Activated CD8-positive, alpha-beta T cell treated with anti-CD3 and anti-CD28 coated beads for 36 hours (primary cell): Measurements from ENCODE around the gene RNU1-4. TPM values are rescaled to one million over a fixed set of nuclear protein-coding genes. Genes with fewer than 3 reads are reported as not detected.
"Not testable (repeated sequence)": the region's sequence is repeated elsewhere in the genome, so short reads cannot be mapped to it uniquely, and the experiment has no call there.

Source experiments
- ATAC-seq: fragments of 200-7000 bp; cut with Tn5 transposase; one replicate; pipeline ENCODE4 v1.10.0; 2021; ENCODE audit warnings: mild to moderate bottlenecking, moderate library complexity
- CTCF ChIA-PET: fragments of 350-600 bp; sonication (Branson Sonifier 250); formaldehyde crosslinking; loops from one replicate; lab custom pipeline; 2021; ENCODE audit warnings: antibody characterized with exemption; lab: Charles Lee
- POLR2A ChIA-PET: fragments of 350-600 bp; sonication (Branson Sonifier 250); formaldehyde crosslinking; loops from one replicate; lab custom pipeline; 2021; ENCODE audit warnings: antibody characterized with exemption; lab: Charles Lee
- DNase-seq: peaks from one replicate; pipeline ENCODE4 v3.0.0-alpha.2; 2020
- H3K27ac Mint-ChIP-seq: one replicate; pipeline ENCODE4 v1.8.0; 2021; ENCODE audit warnings: mild to moderate bottlenecking, mixed read lengths
- H3K27me3 Mint-ChIP-seq: one replicate; pipeline ENCODE4 v1.8.0; 2021; ENCODE audit warnings: mixed read lengths
- H3K36me3 Mint-ChIP-seq: one replicate; pipeline ENCODE4 v1.8.0; 2021; ENCODE audit warnings: low read depth, mixed read lengths
- H3K4me1 Mint-ChIP-seq: one replicate; pipeline ENCODE4 v1.8.0; 2021; ENCODE audit warnings: low read depth, mixed read lengths
- H3K4me3 Mint-ChIP-seq: one replicate; pipeline ENCODE4 v1.8.0; 2021; ENCODE audit warnings: mild to moderate bottlenecking, moderate library complexity, mixed read lengths
- H3K9me3 Mint-ChIP-seq: one replicate; pipeline ENCODE4 v1.8.0; 2021; ENCODE audit warnings: mixed read lengths
- intact Hi-C: fragments of 100-400 bp; cut with micrococcal nuclease; formaldehyde crosslinking; loops from one replicate; pipeline ENCODE4 v1.10.0; 2022
- total RNA-seq, 2 experiments: library from RNA; stranded (reverse); gene quantifications; one replicate each; pipeline ENCODE4 v1.2.3, GENCODE V29; 2021

RNU1-4 gene
- 1,000 to 10,000 TPM in 1 of 2 experiments, 100 to 1,000 TPM in 1; 820 to 1,043 TPM for total RNA-seq

GRCh38 chr1:16740047-16740964 is at the start of gene RNU1-4:
RNU1-4 (plus strand) TSS chr1:16740516.
- H3K36me3 Mint-ChIP-seq, H3K27me3 Mint-ChIP-seq, CTCF ChIA-PET, H3K9me3 Mint-ChIP-seq, H3K4me1 Mint-ChIP-seq, H3K4me3 Mint-ChIP-seq, H3K27ac Mint-ChIP-seq, POLR2A ChIA-PET, intact Hi-C loops, DNase-seq: not testable (repeated sequence)
- ATAC-seq = peak; percentile 99

DNA sequence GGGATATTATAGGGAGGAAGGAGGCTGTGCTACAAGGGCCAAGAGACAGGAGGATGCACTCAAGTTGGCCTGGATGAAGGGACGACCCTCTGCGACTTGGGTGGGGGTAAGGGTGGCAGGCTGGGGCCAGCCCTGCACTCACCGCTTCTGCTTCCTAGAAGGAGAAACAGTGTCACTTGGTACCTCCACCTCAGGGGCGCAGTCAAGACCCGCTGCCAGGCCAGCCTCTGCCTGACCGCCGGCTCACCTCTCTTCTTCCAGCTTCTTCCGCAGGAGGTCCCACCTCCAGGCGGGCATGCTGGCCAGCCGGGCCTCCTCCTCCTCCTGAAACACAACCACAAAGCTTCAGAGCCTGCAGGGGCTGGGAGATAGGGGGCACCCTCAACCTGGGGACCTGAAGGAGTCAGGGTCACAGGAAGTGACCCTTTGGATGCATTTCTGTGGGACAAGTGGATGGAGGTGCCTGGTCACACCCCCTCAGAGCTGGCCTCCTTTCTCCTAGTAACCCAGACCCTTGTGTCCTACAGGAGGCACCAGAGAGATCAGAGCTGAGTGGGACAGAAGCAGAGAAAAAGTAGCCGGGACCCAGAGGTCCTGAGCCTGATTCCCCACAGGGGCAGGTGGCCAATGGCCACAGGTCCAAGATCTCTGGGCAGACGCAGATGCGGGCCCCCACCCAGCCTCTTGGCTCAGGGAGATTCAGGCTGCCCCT is 49.2 kb upstream of the RNU1-4 start:
- CTCF ChIA-PET = interaction anchor here (1.2 kb wide), 1 partner anchor 9 kb away, joined by 4 read pairs; no protein-coding TSS in a partner anchor

DNA sequence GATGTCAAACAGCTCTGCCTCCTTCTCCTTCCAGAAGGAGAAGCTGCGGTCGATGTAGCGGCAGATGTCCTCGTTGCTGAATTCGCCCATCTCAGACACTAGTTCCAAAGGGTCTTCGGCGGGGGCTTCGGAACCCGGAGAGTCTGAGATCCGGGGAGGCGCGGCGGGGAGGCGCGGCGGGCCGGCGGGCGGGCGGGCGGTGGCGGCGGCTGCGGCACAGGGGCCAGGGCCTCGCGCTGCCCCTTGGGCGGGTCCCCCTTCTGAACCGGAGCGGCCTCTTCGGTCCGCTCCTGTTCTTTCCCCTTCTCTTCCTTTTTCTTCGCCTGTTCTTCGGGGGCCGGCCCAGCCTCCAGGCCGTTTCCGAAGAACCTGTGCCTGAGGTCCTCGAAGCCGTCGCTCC is 48.0 kb upstream of the RNU1-4 start:
- H3K27ac Mint-ChIP-seq, intact Hi-C loops, DNase-seq, ATAC-seq, H3K36me3 Mint-ChIP-seq, H3K4me1 Mint-ChIP-seq, H3K27me3 Mint-ChIP-seq, POLR2A ChIA-PET, H3K9me3 Mint-ChIP-seq, H3K4me3 Mint-ChIP-seq, CTCF ChIA-PET: not testable (repeated sequence)

More for the DNA sequence above, 49.2 kb upstream of the RNU1-4 start:
- DNase-seq, H3K36me3 Mint-ChIP-seq, ATAC-seq, intact Hi-C loops, H3K4me3 Mint-ChIP-seq, H3K4me1 Mint-ChIP-seq, POLR2A ChIA-PET, H3K27ac Mint-ChIP-seq, H3K27me3 Mint-ChIP-seq, H3K9me3 Mint-ChIP-seq: not testable (repeated sequence)

DNA sequence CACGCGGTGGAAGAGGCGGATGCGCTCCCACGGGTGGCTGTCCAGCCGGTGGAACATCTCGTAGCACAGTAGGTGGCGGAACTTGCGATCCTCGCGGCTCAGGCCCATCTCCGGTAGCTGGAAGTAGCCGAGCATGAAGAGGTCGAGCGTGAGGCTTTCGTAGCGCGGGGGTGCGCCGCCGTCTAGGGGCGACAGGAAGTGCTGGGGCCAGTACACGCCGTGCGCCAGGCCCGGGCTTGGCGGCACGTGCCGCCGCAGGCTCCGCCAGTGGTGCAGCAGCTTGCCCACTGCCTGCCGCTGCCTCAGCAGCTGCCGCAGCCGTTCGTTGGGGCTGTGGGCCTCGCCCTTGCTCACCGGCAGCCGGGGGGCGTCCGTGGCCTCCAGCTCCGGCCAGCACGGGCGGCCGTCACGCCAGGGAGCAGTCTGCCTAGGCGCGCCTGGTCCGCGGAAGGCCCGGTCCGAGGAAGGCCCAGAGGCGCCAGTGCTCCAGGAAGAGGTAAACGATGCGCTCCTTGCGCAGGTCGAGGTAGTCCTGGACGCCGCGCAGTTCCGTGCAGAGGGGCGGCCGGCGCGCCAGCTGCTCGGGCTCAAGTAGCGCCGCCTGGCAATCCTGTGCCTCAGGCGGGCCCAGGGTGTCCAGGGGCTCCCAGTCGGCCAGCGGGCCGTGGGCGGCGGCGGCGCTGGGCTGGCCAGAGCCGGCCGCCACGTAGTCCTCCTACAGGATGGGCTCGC is 47.4 kb upstream of the RNU1-4 start:
- intact Hi-C loops, DNase-seq, H3K27ac Mint-ChIP-seq, H3K27me3 Mint-ChIP-seq, H3K9me3 Mint-ChIP-seq, H3K36me3 Mint-ChIP-seq, H3K4me3 Mint-ChIP-seq, H3K4me1 Mint-ChIP-seq: not testable (repeated sequence)
- ChIA-PET CTCF (interaction anchor here (1.4 kb wide), 1 partner anchor 14 kb away, joined by 3 read pairs; no protein-coding TSS in a partner anchor), POLR2A (interaction anchor here (1.0 to 1.2 kb wide), 2 partner anchors 8 to 15 kb away, joined by 3 read pairs; no protein-coding TSS in a partner anchor)
- peak; percentile 34 for ATAC-seq

DNA sequence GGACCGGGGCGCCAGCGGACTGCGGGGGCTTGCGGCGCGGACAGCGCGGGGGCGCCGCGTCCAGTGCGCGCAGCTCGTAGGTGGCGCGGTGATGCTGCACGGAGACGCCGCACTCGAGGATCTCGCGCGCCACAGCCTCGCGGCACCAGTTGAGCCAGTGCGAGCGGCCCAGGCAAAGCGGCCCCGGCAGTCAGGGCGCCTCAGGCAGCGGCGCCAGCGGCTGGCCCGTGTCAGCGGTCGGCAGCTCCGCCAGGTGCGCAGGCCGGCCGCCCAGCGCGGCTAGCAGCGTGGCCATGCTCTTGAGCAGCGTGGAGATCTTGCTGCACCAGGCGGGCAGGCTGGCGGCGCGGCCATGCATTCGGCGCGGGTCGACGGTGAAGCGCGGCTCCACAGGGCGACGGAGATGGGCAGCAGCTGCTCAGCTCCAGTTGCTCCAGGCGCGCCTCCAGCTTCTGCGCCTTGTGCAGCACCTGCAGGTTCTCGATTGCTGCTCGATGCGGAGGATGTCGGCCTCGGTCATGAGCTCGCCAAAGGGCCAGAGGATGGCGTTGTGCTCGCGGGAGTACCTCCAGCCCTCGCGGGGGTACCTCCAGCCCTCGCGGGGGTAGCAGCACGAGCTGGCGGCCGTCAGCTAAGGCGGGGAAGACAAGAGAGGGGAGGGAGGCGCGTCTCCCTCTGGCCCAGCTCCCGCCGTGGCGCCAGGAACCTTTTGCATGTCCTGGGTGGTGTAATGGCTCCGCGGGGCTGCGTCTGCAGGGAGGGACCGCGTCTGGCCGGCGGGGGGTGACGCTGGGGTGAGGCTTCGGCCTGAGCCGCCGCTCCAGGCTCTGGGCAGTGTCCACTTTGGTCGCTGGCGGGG is 46.6 kb upstream of the RNU1-4 start:
- H3K4me3 Mint-ChIP-seq, H3K36me3 Mint-ChIP-seq, H3K9me3 Mint-ChIP-seq, H3K27me3 Mint-ChIP-seq, intact Hi-C loops, H3K27ac Mint-ChIP-seq, DNase-seq, H3K4me1 Mint-ChIP-seq: not testable (repeated sequence)
- POLR2A ChIA-PET = interaction anchor here (1.0 to 1.2 kb wide), 2 partner anchors 8 to 16 kb away, joined by 3 read pairs; no protein-coding TSS in a partner anchor
- CTCF ChIA-PET = interaction anchor here (1.4 kb wide), 1 partner anchor 13 kb away, joined by 3 read pairs; no protein-coding TSS in a partner anchor
- peak; percentile 17 for ATAC-seq

- DNase-seq, H3K27me3 Mint-ChIP-seq, H3K36me3 Mint-ChIP-seq, H3K27ac Mint-ChIP-seq, intact Hi-C loops, H3K4me3 Mint-ChIP-seq, POLR2A ChIA-PET, ATAC-seq, H3K9me3 Mint-ChIP-seq, H3K4me1 Mint-ChIP-seq: not testable (repeated sequence)
- CTCF ChIA-PET = interaction anchor here (1.4 kb wide), 1 partner anchor 12 kb away, joined by 3 read pairs; no protein-coding TSS in a partner anchor
These were observed 46.0 kb upstream of the RNU1-4 start for GRCh38 chr1:16694308-16694702.

- H3K27me3 Mint-ChIP-seq, H3K4me3 Mint-ChIP-seq, H3K36me3 Mint-ChIP-seq, H3K27ac Mint-ChIP-seq, ATAC-seq, H3K4me1 Mint-ChIP-seq, intact Hi-C loops, CTCF ChIA-PET, DNase-seq, H3K9me3 Mint-ChIP-seq: not testable (repeated sequence)
- POLR2A ChIA-PET = interaction anchor here (0.8 kb wide), 1 partner anchor 18 kb away, joined by 3 read pairs; no protein-coding TSS in a partner anchor
These were observed 43.7 kb upstream of the RNU1-4 start for GRCh38 chr1:16696507-16697150.

DNA sequence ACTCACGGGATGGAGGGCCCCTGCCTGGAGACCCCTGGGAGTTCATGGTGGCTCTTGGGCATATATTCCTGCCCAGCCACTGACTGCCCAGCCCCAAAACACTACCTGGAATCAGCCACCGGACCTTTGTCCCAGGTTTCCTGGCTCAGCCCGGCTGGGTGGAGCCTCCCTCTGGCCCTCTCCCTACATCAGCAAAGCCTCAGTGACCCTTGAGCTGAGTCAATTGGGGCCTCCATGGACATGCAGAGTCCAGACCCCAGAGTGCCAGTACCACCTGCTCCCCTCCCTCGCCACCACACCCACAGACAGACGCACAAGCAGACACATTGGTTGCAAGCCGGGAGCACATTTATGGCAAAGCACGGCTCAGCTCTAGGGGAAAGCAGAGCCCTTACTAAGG is 43.2 kb upstream of the RNU1-4 start:
- ATAC-seq, H3K4me3 Mint-ChIP-seq, CTCF ChIA-PET, H3K9me3 Mint-ChIP-seq, H3K27me3 Mint-ChIP-seq, H3K4me1 Mint-ChIP-seq, intact Hi-C loops, DNase-seq, H3K27ac Mint-ChIP-seq, H3K36me3 Mint-ChIP-seq: not testable (repeated sequence)
- POLR2A ChIA-PET = interaction anchor here (0.8 kb wide), 1 partner anchor 19 kb away, joined by 3 read pairs; no protein-coding TSS in a partner anchor

GRCh38 chr1:16699440-16699839 is 40.9 kb upstream of the RNU1-4 start:
- intact Hi-C loops, H3K9me3 Mint-ChIP-seq, H3K4me3 Mint-ChIP-seq, DNase-seq, H3K4me1 Mint-ChIP-seq, H3K27me3 Mint-ChIP-seq, POLR2A ChIA-PET, H3K36me3 Mint-ChIP-seq, H3K27ac Mint-ChIP-seq, ATAC-seq: not testable (repeated sequence)
- CTCF ChIA-PET = interaction anchor here (0.9 to 1.2 kb wide), 2 partner anchors 9 to 11 kb away, joined by 3 to 4 read pairs; no protein-coding TSS in a partner anchor
